ENCODE data around the gene PRR19.

Gene PRR19

GRCh38 chr19:42272989-42273406, 28.9 kb upstream of the PRR19 start:
- H3K36me3 ChIP-seq (ENCODE audit: insufficient read depth, insufficient read length, low read length): peaks cover 42% of the 10 kb centered on the region
- H3K4me3 ChIP-seq (ENCODE audit: insufficient read length, low read depth): no peak overlapping the region
- H3K27me3 ChIP-seq (ENCODE audit: insufficient read depth, insufficient read length): no peaks in the 10 kb centered on the region
- TF ChIP-seq SUZ12 (IDR thresholded peaks at IDR 0.05; ENCODE audit: extremely low read depth, insufficient read depth, insufficient read length): no peak
- TF ChIP-seq YY1 (IDR thresholded peaks at IDR 0.05; ENCODE audit: insufficient read depth, insufficient read length): no peak
- TF ChIP-seq ZNF274 (IDR thresholded peaks at IDR 0.05; ENCODE audit: low read depth, low read length): no peak
- peaks cover 6% of the 10 kb centered on the region for H3K4me1 ChIP-seq (ENCODE audit: insufficient read depth, insufficient read length)
- no peaks in the 10 kb centered on the region for H3K9me3 ChIP-seq (ENCODE audit: insufficient read depth, low read length)
- H3K9ac ChIP-seq (ENCODE audit: insufficient read length, low read depth): no peak overlapping the region
- DNase-seq (ENCODE audit: low read depth, low spot score): no peak

GRCh38 chr19:42273407-42274064, 28.4 kb upstream of the PRR19 start:
- DNase-seq (ENCODE audit: low read depth, low spot score): no peak
- no peak overlapping the region for H3K4me3 ChIP-seq (ENCODE audit: insufficient read length, low read depth)
- H3K9ac ChIP-seq (ENCODE audit: insufficient read length, low read depth): no peak overlapping the region
- peaks cover 42% of the 10 kb centered on the region for H3K36me3 ChIP-seq (ENCODE audit: insufficient read depth, insufficient read length, low read length)
- H3K4me1 ChIP-seq (ENCODE audit: insufficient read depth, insufficient read length): peaks cover 8% of the 10 kb centered on the region
- TF ChIP-seq ZNF274 (IDR thresholded peaks at IDR 0.05; ENCODE audit: low read depth, low read length): no peak
- no peak for TF ChIP-seq YY1 (IDR thresholded peaks at IDR 0.05; ENCODE audit: insufficient read depth, insufficient read length)
- H3K27me3 ChIP-seq (ENCODE audit: insufficient read depth, insufficient read length): no peaks in the 10 kb centered on the region
- no peaks in the 10 kb centered on the region for H3K9me3 ChIP-seq (ENCODE audit: insufficient read depth, low read length)

- TF ChIP-seq YY1 (IDR thresholded peaks at IDR 0.05; ENCODE audit: insufficient read depth, insufficient read length): no peak
- no peak for TF ChIP-seq SUZ12 (IDR thresholded peaks at IDR 0.05; ENCODE audit: extremely low read depth, insufficient read depth, insufficient read length)
- TF ChIP-seq ZNF274 (IDR thresholded peaks at IDR 0.05; ENCODE audit: low read depth, low read length): no peak
- no peak for DNase-seq (ENCODE audit: low read depth, low spot score)
- Histone ChIP-seq H3K4me3 (ENCODE audit: insufficient read length, low read depth) (no peak overlapping the region), H3K9ac (ENCODE audit: insufficient read length, low read depth) (no peak overlapping the region), H3K27me3 (ENCODE audit: insufficient read depth, insufficient read length) (no peaks in the 10 kb centered on the region), H3K36me3 (ENCODE audit: insufficient read depth, insufficient read length, low read length) (peaks cover 42% of the 10 kb centered on the region), H3K9me3 (ENCODE audit: insufficient read depth, low read length) (no peaks in the 10 kb centered on the region), H3K4me1 (ENCODE audit: insufficient read depth, insufficient read length) (peaks cover 9% of the 10 kb centered on the region)
Observed at GRCh38 chr19:42274065-42274682, 27.8 kb upstream of the PRR19 start.

- TF ChIP-seq YY1 (IDR thresholded peaks at IDR 0.05; ENCODE audit: insufficient read depth, insufficient read length): no peak
- TF ChIP-seq SUZ12 (IDR thresholded peaks at IDR 0.05; ENCODE audit: extremely low read depth, insufficient read depth, insufficient read length): no peak
- no peak for TF ChIP-seq ZNF274 (IDR thresholded peaks at IDR 0.05; ENCODE audit: low read depth, low read length)
- H3K4me1 ChIP-seq (ENCODE audit: insufficient read depth, insufficient read length): peaks cover 12% of the 10 kb centered on the region
- DNase-seq (ENCODE audit: low read depth, low spot score): no peak
Observed at GRCh38 chr19:42275103-42275502, 26.8 kb upstream of the PRR19 start.

GRCh38 chr19:42275517-42275916, 26.4 kb upstream of the PRR19 start:
- H3K27me3 ChIP-seq (ENCODE audit: insufficient read depth, insufficient read length): no peaks in the 10 kb centered on the region
- H3K4me3 ChIP-seq (ENCODE audit: insufficient read length, low read depth): no peak overlapping the region
- DNase-seq (ENCODE audit: low read depth, low spot score): no peak
- peaks cover 42% of the 10 kb centered on the region for H3K36me3 ChIP-seq (ENCODE audit: insufficient read depth, insufficient read length, low read length)
- H3K4me1 ChIP-seq (ENCODE audit: insufficient read depth, insufficient read length): peaks cover 12% of the 10 kb centered on the region
- no peaks in the 10 kb centered on the region for H3K9me3 ChIP-seq (ENCODE audit: insufficient read depth, low read length)
- TF ChIP-seq YY1 (IDR thresholded peaks at IDR 0.05; ENCODE audit: insufficient read depth, insufficient read length) (no peak), SUZ12 (IDR thresholded peaks at IDR 0.05; ENCODE audit: extremely low read depth, insufficient read depth, insufficient read length) (no peak), ZNF274 (IDR thresholded peaks at IDR 0.05; ENCODE audit: low read depth, low read length) (no peak)
- no peak overlapping the region for H3K9ac ChIP-seq (ENCODE audit: insufficient read length, low read depth)

More at GRCh38 chr19:42275103-42275502, 26.8 kb upstream of the PRR19 start:
- no peaks in the 10 kb centered on the region for H3K27me3 ChIP-seq (ENCODE audit: insufficient read depth, insufficient read length)
- no peak overlapping the region for H3K9ac ChIP-seq (ENCODE audit: insufficient read length, low read depth)
- H3K4me3 ChIP-seq (ENCODE audit: insufficient read length, low read depth): no peak overlapping the region
- H3K36me3 ChIP-seq (ENCODE audit: insufficient read depth, insufficient read length, low read length): peaks cover 42% of the 10 kb centered on the region
- H3K9me3 ChIP-seq (ENCODE audit: insufficient read depth, low read length): no peaks in the 10 kb centered on the region

- Histone ChIP-seq H3K4me3 (ENCODE audit: insufficient read length, low read depth) (no peak overlapping the region), H3K9me3 (ENCODE audit: insufficient read depth, low read length) (no peaks in the 10 kb centered on the region), H3K9ac (ENCODE audit: insufficient read length, low read depth) (no peak overlapping the region), H3K4me1 (ENCODE audit: insufficient read depth, insufficient read length) (peaks cover 12% of the 10 kb centered on the region), H3K36me3 (ENCODE audit: insufficient read depth, insufficient read length, low read length) (peaks cover 39% of the 10 kb centered on the region), H3K27me3 (ENCODE audit: insufficient read depth, insufficient read length) (no peaks in the 10 kb centered on the region)
- DNase-seq (ENCODE audit: low read depth, low spot score): no peak
- TF ChIP-seq YY1 (IDR thresholded peaks at IDR 0.05; ENCODE audit: insufficient read depth, insufficient read length): no peak
Observed at GRCh38 chr19:42276284-42276683, 25.6 kb upstream of the PRR19 start.

- DNase-seq (ENCODE audit: low read depth, low spot score): no peak
- Histone ChIP-seq H3K4me1 (ENCODE audit: insufficient read depth, insufficient read length) (peaks cover 13% of the 10 kb centered on the region), H3K9ac (ENCODE audit: insufficient read length, low read depth) (no peak overlapping the region), H3K9me3 (ENCODE audit: insufficient read depth, low read length) (no peaks in the 10 kb centered on the region), H3K4me3 (ENCODE audit: insufficient read length, low read depth) (no peak overlapping the region), H3K36me3 (ENCODE audit: insufficient read depth, insufficient read length, low read length) (peaks cover 34% of the 10 kb centered on the region), H3K27me3 (ENCODE audit: insufficient read depth, insufficient read length) (no peaks in the 10 kb centered on the region)
- TF ChIP-seq ZNF274 (IDR thresholded peaks at IDR 0.05; ENCODE audit: low read depth, low read length): no peak
- TF ChIP-seq SUZ12 (IDR thresholded peaks at IDR 0.05; ENCODE audit: extremely low read depth, insufficient read depth, insufficient read length): no peak
- no peak for TF ChIP-seq YY1 (IDR thresholded peaks at IDR 0.05; ENCODE audit: insufficient read depth, insufficient read length)
Observed at GRCh38 chr19:42276821-42277220, 25.1 kb upstream of the PRR19 start.
